Karpas-422 (cell line): ENCODE results near the gene MYOM3. TPM values are rescaled to one million over a fixed set of nuclear protein-coding genes. Genes with fewer than 3 reads are reported as not detected.
A peak's percentile ranks its signal among the peaks of the same experiment; 100 is the strongest.

Experiments used
- DNase-seq: peaks from one replicate; pipeline ENCODE4 v3.0.0-alpha.2; 2015
- H2AFZ ChIP-seq: fragments of 200-600 bp; sonication (generic); 2 replicates; pipeline ENCODE4 v1.6.1; 2014; ENCODE audit warnings: antibody characterized with exemption, low read length, mixed read lengths
- H3K27ac ChIP-seq: fragments of 200-600 bp; sonication (generic); 2 replicates; pipeline ENCODE4 v1.5.1; 2014; ENCODE audit warnings: mild to moderate bottlenecking, low read length, moderate library complexity
- H3K27me3 ChIP-seq: fragments of 200-600 bp; sonication (generic); 2 replicates; pipeline ENCODE4 v1.6.1; 2014; ENCODE audit warnings: low read length, mixed read lengths
- H3K36me3 ChIP-seq: fragments of 200-600 bp; sonication (generic); 2 replicates; pipeline ENCODE4 v1.6.1; 2014; ENCODE audit warnings: low read length, mixed read lengths; ENCODE audit not compliant: insufficient read depth
- H3K4me1 ChIP-seq: fragments of 200-600 bp; sonication (generic); 2 replicates; pipeline ENCODE4 v1.6.1; 2014; ENCODE audit warnings: mild to moderate bottlenecking, low read length, mixed read lengths
- H3K4me2 ChIP-seq: fragments of 200-600 bp; sonication (generic); 2 replicates; pipeline ENCODE4 v1.6.1; 2014; ENCODE audit warnings: low read length, low read depth, mild to moderate bottlenecking; ENCODE audit not compliant: poor library complexity, severe bottlenecking
- H3K4me3 ChIP-seq: fragments of 200-600 bp; sonication (generic); 2 replicates; pipeline ENCODE4 v1.5.1; 2014; ENCODE audit warnings: mild to moderate bottlenecking, antibody characterized with exemption, low read length, mixed read lengths
- H3K79me2 ChIP-seq: fragments of 200-600 bp; sonication (generic); 2 replicates; pipeline ENCODE4 v1.6.1; 2014; ENCODE audit warnings: mild to moderate bottlenecking, low read length, mixed read lengths
- H3K9ac ChIP-seq: fragments of 200-600 bp; sonication (generic); 2 replicates; pipeline ENCODE4 v1.6.0; 2014; ENCODE audit warnings: low read length
- H3K9me2 ChIP-seq: fragments of 200-600 bp; sonication (generic), shearing (Covaris generic); replicated peaks from 2 replicates; pipeline ENCODE4 v1.6.0; 2014; ENCODE audit warnings: mild to moderate bottlenecking, low read length, moderate library complexity; ENCODE audit not compliant: insufficient read depth
- H3K9me3 ChIP-seq: fragments of 300-700, 200-600 bp; sonication (generic); 2 replicates; pipeline ENCODE4 v1.6.1; 2014; ENCODE audit warnings: low read length, mixed read lengths
- H4K20me1 ChIP-seq: fragments of 200-600 bp; sonication (generic); 2 replicates; pipeline ENCODE4 v1.6.1; 2014; ENCODE audit warnings: mild to moderate bottlenecking, antibody characterized with exemption, low read length, low read depth; ENCODE audit not compliant: insufficient read depth
- total RNA-seq: library from RNA; depleted of rRNA; stranded (reverse); fragments of >200 nt; shearing (Covaris generic); gene quantifications from 2 replicates; pipeline ENCODE4 v1.2.3, GENCODE V29; 2014; ENCODE audit warnings: low replicate concordance; rRNA removed

Gene MYOM3
- total RNA-seq, result not detected in 2 replicates

DNA sequence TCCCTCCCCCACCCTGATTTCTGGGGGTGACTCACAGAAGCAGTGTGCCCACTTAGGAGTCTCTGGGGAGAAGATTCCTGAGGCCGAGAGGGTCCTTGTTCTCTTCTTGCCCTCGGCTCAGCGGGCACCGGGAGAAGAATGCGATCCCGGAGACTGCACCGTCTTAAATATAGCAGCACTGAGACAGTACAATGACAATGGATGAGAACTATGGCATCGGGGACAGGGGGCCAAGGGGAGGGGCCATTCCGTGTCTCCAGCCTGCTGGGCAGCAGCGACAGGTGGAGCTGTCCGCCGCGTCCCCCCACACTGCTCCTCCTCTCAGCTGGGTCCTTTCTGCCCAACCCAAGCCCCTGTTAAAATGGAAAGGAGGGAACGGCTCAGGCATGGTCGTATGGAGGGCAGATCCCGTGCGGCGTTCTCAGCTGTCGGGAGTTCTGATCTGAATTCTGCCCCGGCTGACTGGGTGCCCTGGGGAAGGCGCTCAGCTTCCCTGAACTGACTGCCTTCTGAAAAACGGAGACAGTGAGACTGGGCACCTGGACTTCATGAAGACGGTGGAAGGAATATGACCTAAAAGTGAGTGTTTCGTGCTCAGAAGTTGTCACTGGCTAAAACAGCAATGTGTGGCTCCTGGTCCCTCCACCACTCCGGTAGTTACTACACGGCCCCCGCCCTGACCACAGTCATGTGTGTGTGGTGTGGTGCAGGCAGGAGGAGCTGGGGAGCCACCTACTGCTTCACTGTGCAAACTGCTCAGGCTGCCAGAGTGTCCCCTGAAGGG, at the start of gene MYOM3:
Gene MYOM3, minus strand, starts transcription at position 140 of the 784 bp plus-strand sequence. CDS start 3,499 bp downstream, outside the sequence.
- H2AFZ ChIP-seq, result no peak within 1 kb of the TSS
- H3K4me2 ChIP-seq, result no peak within 1 kb of the TSS

DNA sequence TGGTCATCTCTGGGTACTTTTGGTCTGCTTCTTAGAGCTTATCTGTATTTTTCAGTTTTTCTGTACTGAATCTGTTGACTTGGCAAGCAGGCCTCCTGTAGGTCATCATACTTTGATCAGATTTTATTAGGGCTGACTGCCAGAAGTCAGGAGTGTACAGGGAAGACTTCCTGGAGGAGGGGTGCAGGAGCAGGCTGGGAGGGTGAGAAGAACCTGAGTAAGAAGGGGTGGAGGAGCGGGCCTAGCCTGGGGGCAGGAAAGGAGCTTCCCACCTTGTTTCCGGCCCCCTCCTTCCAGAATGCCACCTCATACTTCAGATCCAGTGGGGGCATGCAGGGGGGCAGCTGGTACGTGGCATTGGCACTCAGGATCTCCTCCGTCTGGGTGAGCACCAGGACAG, 49.3 kb upstream of the MYOM3 start:
- H3K79me2 ChIP-seq, result no peaks in the 10 kb centered on the region
- H3K4me1 ChIP-seq, result no peaks in the 10 kb centered on the region
- no peak overlapping the region for H2AFZ ChIP-seq
- no peaks in the 10 kb centered on the region for H4K20me1 ChIP-seq
- H3K9me2 ChIP-seq, result no peaks in the 10 kb centered on the region
- no peak overlapping the region for H3K27ac ChIP-seq
- no peak overlapping the region for H3K4me3 ChIP-seq
- no peak for DNase-seq
- H3K4me2 ChIP-seq, result no peak overlapping the region
- H3K36me3 ChIP-seq, result peaks cover 1% of the 10 kb centered on the region
- no peaks in the 10 kb centered on the region for H3K27me3 ChIP-seq
- no peaks in the 10 kb centered on the region for H3K9me3 ChIP-seq
- H3K9ac ChIP-seq, result no peak overlapping the region

More for the DNA sequence above, at the start of gene MYOM3:
- peak; percentile 66 for DNase-seq
- H3K9ac ChIP-seq, result no peak within 1 kb of the TSS
- H4K20me1 ChIP-seq, result no peaks in the 10 kb centered on the region
- no peak within 1 kb of the TSS for H3K27ac ChIP-seq
- H3K36me3 ChIP-seq, result no peaks in the 10 kb centered on the region
- H3K9me2 ChIP-seq, result no peaks in the 10 kb centered on the region
- no peaks in the 10 kb centered on the region for H3K79me2 ChIP-seq
- H3K9me3 ChIP-seq, result no peaks in the 10 kb centered on the region
- no peaks in the 10 kb centered on the region for H3K4me1 ChIP-seq
- H3K27me3 ChIP-seq, result no peaks in the 10 kb centered on the region
- no peak within 1 kb of the TSS for H3K4me3 ChIP-seq

DNA sequence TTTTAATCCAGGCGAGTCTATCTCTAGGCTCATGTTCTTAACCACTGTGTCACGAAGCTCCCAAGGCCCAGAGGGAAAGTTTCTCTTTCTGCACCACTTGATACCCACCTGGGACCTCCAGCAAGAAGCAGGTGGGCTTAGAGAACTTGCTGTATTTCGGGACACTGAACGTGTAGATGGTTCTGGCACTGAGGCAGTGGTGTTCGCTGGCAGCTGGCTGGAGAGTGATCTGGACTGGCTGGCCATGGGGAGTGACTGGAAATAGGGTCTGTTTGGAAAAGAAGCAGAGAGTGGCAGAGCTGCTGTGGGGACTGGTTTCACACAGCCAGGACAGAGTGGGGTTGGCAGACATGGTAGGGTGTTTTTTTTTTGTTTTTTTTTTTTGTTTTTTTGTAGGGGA, 47.4 kb upstream of the MYOM3 start:
- no peak overlapping the region for H3K27ac ChIP-seq
- no peaks in the 10 kb centered on the region for H3K36me3 ChIP-seq
- H3K79me2 ChIP-seq, result no peaks in the 10 kb centered on the region
- no peak overlapping the region for H3K4me2 ChIP-seq
- H3K27me3 ChIP-seq, result no peaks in the 10 kb centered on the region
- H3K4me1 ChIP-seq, result no peaks in the 10 kb centered on the region
- H2AFZ ChIP-seq, result no peak overlapping the region
- H4K20me1 ChIP-seq, result no peaks in the 10 kb centered on the region
- H3K9ac ChIP-seq, result no peak overlapping the region
- H3K4me3 ChIP-seq, result no peak overlapping the region
- no peak for DNase-seq
- no peaks in the 10 kb centered on the region for H3K9me2 ChIP-seq
- H3K9me3 ChIP-seq, result no peaks in the 10 kb centered on the region

DNA sequence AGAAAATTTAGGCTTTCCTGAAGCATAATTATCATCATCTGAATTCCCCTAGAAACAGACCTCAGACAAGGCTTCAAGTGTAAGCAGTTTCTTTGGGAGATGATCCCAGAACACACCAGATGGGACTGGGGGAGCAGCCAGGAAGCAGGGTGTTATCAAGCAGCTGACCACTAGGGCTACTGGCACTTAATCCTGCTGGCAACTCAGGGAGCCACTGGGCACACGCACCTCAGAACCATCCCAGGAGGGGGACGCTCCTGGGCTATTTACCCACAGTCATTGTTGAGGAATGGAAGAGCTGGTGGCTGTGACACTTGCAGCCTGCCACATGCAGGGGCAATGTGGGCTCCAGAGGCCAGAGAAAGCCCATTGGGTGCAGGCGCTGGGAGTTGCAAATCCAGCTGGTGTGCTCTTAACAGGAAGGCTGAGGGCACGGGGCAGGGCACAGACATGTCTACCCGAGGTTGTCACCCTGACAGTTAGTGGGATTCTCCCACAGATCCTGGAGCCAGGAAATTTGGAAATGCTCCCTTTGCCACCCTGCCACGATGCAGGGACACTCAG, 46.1 kb upstream of the MYOM3 start:
- Histone ChIP-seq H3K36me3 (no peaks in the 10 kb centered on the region), H3K79me2 (no peaks in the 10 kb centered on the region)

DNA sequence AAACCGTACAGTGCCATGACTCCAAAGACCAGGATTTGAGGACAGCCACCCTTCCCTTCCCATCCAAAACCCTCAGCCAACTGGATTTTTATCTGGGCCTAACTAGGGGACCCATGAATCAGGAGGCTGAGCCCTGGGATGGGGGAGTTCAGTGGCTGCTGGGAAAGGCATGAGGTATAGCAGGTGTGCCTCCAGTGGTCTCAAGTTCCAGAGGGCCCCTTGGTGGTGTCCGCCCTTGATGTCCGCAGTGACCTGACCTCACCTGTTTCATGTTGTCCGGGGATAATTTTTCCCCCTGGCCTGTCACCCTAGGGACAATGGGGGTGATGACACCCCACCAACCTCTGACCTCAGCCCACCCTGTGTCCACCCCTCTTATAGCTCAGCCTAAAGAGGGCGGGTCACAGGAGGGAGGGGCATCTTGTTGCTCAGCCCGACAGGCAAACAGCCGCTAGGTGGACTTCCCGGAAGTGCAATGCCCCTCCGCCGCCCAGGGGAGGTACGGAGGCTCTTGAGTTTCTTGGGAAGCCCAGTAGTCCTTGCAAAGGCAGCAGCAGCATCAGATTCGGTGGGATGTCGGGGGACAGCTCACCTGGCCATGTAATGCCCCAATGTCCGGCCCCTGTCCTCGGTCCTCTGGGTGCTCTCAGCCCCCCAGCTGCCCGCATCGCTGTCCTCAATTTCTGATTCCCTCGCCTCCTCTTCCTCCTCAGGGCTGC, 44.8 kb upstream of the MYOM3 start:
- H3K4me2 ChIP-seq, result no peak overlapping the region
- no peaks in the 10 kb centered on the region for H3K9me3 ChIP-seq
- H3K27ac ChIP-seq, result no peak overlapping the region
- H3K27me3 ChIP-seq, result no peaks in the 10 kb centered on the region
- H3K9me2 ChIP-seq, result no peaks in the 10 kb centered on the region
- H3K4me1 ChIP-seq, result peaks cover 16% of the 10 kb centered on the region
- H4K20me1 ChIP-seq, result no peaks in the 10 kb centered on the region
- H2AFZ ChIP-seq, result no peak overlapping the region
- no peak for DNase-seq
- no peaks in the 10 kb centered on the region for H3K36me3 ChIP-seq
- H3K9ac ChIP-seq, result no peak overlapping the region
- no peak overlapping the region for H3K4me3 ChIP-seq
- no peaks in the 10 kb centered on the region for H3K79me2 ChIP-seq

More for the DNA sequence above, 46.1 kb upstream of the MYOM3 start:
- H3K27me3 ChIP-seq, result no peaks in the 10 kb centered on the region
- no peaks in the 10 kb centered on the region for H3K9me2 ChIP-seq
- no peaks in the 10 kb centered on the region for H3K9me3 ChIP-seq
- H3K4me3 ChIP-seq, result no peak overlapping the region
- H3K4me2 ChIP-seq, result no peak overlapping the region
- H3K27ac ChIP-seq, result no peak overlapping the region
- H2AFZ ChIP-seq, result no peak overlapping the region
- no peaks in the 10 kb centered on the region for H4K20me1 ChIP-seq
- H3K4me1 ChIP-seq, result peaks cover 3% of the 10 kb centered on the region
- H3K9ac ChIP-seq, result no peak overlapping the region
- DNase-seq, result no peak

DNA sequence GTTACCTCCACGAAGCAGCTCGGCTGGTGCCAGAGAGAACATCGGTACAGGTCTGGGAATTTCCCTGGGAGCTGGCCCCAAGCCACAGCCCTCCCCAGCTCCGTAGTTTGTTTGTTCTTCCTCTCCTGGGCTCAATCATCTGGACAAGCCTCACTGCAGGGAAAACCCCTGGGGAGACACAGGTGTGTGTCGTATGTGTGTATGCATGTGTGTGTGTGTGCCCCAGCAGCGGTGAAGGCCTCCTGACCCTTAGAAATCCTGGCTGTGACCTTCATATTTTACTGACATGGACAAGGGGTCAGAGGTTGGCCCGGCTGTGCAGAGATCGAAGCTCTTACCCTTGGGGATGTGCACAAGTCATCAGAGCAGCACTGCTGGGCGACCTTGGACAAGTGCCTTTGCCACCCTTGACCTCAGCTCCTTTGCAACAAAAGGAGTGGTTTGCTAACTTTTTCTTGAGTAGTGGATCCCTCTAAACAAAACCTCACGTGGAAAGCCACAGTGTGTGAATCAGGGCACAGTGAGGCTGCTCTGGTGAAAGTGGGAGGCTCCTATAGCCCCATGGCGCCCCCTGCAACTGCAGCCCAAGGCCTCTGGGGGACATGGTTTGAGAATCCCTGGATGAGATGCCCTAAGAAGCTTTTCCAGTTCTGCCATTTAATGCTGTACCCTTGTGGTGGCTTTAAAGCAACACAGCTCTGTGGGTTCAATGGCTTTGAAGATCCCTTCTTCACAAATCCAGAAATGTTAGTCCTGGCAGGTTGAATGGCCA, 43.3 kb upstream of the MYOM3 start:
- peak; percentile 48 for DNase-seq
- no peak overlapping the region for H3K4me3 ChIP-seq
- H3K36me3 ChIP-seq, result no peaks in the 10 kb centered on the region
- no peaks in the 10 kb centered on the region for H3K9me3 ChIP-seq
- no peaks in the 10 kb centered on the region for H3K9me2 ChIP-seq
- H2AFZ ChIP-seq, result no peak overlapping the region
- no peak overlapping the region for H3K4me2 ChIP-seq
- no peaks in the 10 kb centered on the region for H3K79me2 ChIP-seq
- H3K27ac ChIP-seq, result no peak overlapping the region
- H3K9ac ChIP-seq, result no peak overlapping the region
- H3K27me3 ChIP-seq, result no peaks in the 10 kb centered on the region
- H3K4me1 ChIP-seq, result peaks cover 31% of the 10 kb centered on the region
- H4K20me1 ChIP-seq, result no peaks in the 10 kb centered on the region

DNA sequence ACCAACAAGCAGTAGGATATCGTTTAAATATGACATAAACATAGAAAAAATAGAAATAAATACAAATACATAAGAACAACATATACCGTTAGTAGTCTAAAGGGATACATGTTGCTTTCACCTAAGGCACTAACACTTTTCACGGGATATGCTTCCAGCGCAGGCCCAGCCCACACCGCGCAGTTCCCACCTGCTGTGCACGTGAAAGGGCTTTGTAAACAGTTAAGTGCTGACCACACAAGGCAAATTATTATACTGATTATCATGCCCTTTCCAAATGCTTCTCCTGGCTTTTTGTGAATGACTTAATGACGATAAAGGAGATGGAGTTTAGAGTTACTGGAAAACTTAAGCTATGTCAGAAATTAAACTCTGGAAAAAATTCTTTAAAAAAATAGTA, 42.3 kb upstream of the MYOM3 start:
- Histone ChIP-seq H3K27me3 (no peaks in the 10 kb centered on the region), H3K9ac (no peak overlapping the region), H4K20me1 (no peaks in the 10 kb centered on the region), H3K4me1 (peaks cover 34% of the 10 kb centered on the region), H3K4me3 (no peak overlapping the region), H2AFZ (no peak overlapping the region), H3K27ac (no peak overlapping the region), H3K9me3 (no peaks in the 10 kb centered on the region), H3K9me2 (no peaks in the 10 kb centered on the region), H3K4me2 (no peak overlapping the region), H3K79me2 (no peaks in the 10 kb centered on the region), H3K36me3 (no peaks in the 10 kb centered on the region)
- no peak for DNase-seq
